22Rv1 (cell line): Measurements from ENCODE around the gene NRXN3.

Source experiments
- H3K27ac ChIP-seq: fragments of 450-650 bp; 2 replicates; pipeline ENCODE4 v1.5.1; 2017
- CTCF ChIP-seq: fragments of 450-650 bp; IDR thresholded peaks from 2 replicates; pipeline ENCODE4 v1.5.1; 2017; ENCODE audit warnings: mild to moderate bottlenecking
- ZFX ChIP-seq: fragments of 450-650 bp; IDR thresholded peaks from 2 replicates; pipeline ENCODE4 v1.6.1; 2017; ENCODE audit warnings: antibody characterized with exemption, borderline replicate concordance

Gene NRXN3

GRCh38 chr14:79056879-79057278, 886.7 kb downstream of the NRXN3 start:
- TF ChIP-seq ZFX (no peak), CTCF (no peak)
- H3K27ac ChIP-seq, result no peak overlapping the region

- no peak overlapping the region for H3K27ac ChIP-seq
- TF ChIP-seq ZFX, result no peak
- no peak for TF ChIP-seq CTCF
Measured at GRCh38 chr14:79057333-79057732, 887.2 kb downstream of the NRXN3 start.

- no peak overlapping the region for H3K27ac ChIP-seq
- no peak for TF ChIP-seq CTCF
- TF ChIP-seq ZFX, result no peak
Measured at GRCh38 chr14:79062226-79062625, 892.1 kb downstream of the NRXN3 start.

GRCh38 chr14:79064214-79064613, 894.0 kb downstream of the NRXN3 start:
- no peak overlapping the region for H3K27ac ChIP-seq
- TF ChIP-seq CTCF (no peak), ZFX (no peak)

- TF ChIP-seq ZFX (no peak), CTCF (no peak)
- no peak overlapping the region for H3K27ac ChIP-seq
Measured at GRCh38 chr14:79074510-79074909, 904.3 kb downstream of the NRXN3 start.

GRCh38 chr14:79076428-79076827, 906.3 kb downstream of the NRXN3 start:
- no peak for TF ChIP-seq ZFX
- TF ChIP-seq CTCF, result no peak
- H3K27ac ChIP-seq, result no peak overlapping the region

- TF ChIP-seq ZFX, result no peak
- TF ChIP-seq CTCF, result no peak
- no peak overlapping the region for H3K27ac ChIP-seq
Measured at GRCh38 chr14:79077096-79077495, 906.9 kb downstream of the NRXN3 start.

- TF ChIP-seq ZFX, result no peak
- no peak overlapping the region for H3K27ac ChIP-seq
Measured at GRCh38 chr14:79080040-79080439, 909.9 kb downstream of the NRXN3 start.
